Measurements from ENCODE around the gene PXK.
A peak's percentile ranks its signal among the peaks of the same experiment; 100 is the strongest.
"Not testable (repeated sequence)": the region's sequence is repeated elsewhere in the genome, so short reads cannot be mapped to it uniquely, and the experiment has no call there.

Gene PXK

GRCh38 chr3:58329150-58329921 is 3.4 kb upstream of the PXK start:
- H3K4me1 Mint-ChIP-seq, result peaks cover 22% of the 10 kb centered on the region
- no peak overlapping the region for H3K4me3 Mint-ChIP-seq
- DNase-seq (ENCODE audit: low spot score in 2 of 2) (no peak), ATAC-seq (ENCODE audit: low read depth) (no peak)
- no peak overlapping the region for H3K27ac Mint-ChIP-seq
- no peaks in the 10 kb centered on the region for H3K9me3 Mint-ChIP-seq
- H3K36me3 Mint-ChIP-seq, result no peaks in the 10 kb centered on the region
- no peaks in the 10 kb centered on the region for H3K27me3 Mint-ChIP-seq

- Mint-ChIP-seq H3K4me3 (no peak overlapping the region), H3K27ac (no peak overlapping the region), H3K36me3 (no peaks in the 10 kb centered on the region), H3K27me3 (no peaks in the 10 kb centered on the region), H3K4me1 (peaks cover 23% of the 10 kb centered on the region), H3K9me3 (no peaks in the 10 kb centered on the region)
- DNase-seq (ENCODE audit: low spot score in 2 of 2) (no peak), ATAC-seq (ENCODE audit: low read depth) (no peak)
These were observed 2.7 kb upstream of the PXK start for GRCh38 chr3:58329922-58330413.

- peak overlapping the region; percentile 50 for H3K27ac Mint-ChIP-seq
These were observed 1.0 kb upstream of the PXK start for GRCh38 chr3:58331593-58332152.

GRCh38 chr3:58333206-58334012 is 717 bp downstream of the PXK start:
- Mint-ChIP-seq H3K27me3 (no peaks in the 10 kb centered on the region), H3K4me3 (peak overlapping the region; percentile 100), H3K36me3 (peaks cover 5% of the 10 kb centered on the region), H3K27ac (peak overlapping the region; percentile 96), H3K9me3 (no peaks in the 10 kb centered on the region), H3K4me1 (peaks cover 23% of the 10 kb centered on the region)
- DNase-seq (ENCODE audit: low spot score in 2 of 2) (peak; percentile 36 to 48), ATAC-seq (ENCODE audit: low read depth) (peak; percentile 68)

More at GRCh38 chr3:58331593-58332152, 1.0 kb upstream of the PXK start:
- ATAC-seq (ENCODE audit: low read depth) (no peak), DNase-seq (ENCODE audit: low spot score in 2 of 2) (no peak)
- H3K27me3 Mint-ChIP-seq, result no peaks in the 10 kb centered on the region
- no peaks in the 10 kb centered on the region for H3K9me3 Mint-ChIP-seq
- peaks cover 23% of the 10 kb centered on the region for H3K4me1 Mint-ChIP-seq
- H3K4me3 Mint-ChIP-seq, result peak overlapping the region; percentile 82
- H3K36me3 Mint-ChIP-seq, result peaks cover 5% of the 10 kb centered on the region

GRCh38 chr3:58334013-58334321 is 1.3 kb downstream of the PXK start:
- Mint-ChIP-seq H3K4me1 (peaks cover 28% of the 10 kb centered on the region), H3K27me3 (no peaks in the 10 kb centered on the region), H3K9me3 (no peaks in the 10 kb centered on the region), H3K4me3 (peak overlapping the region; percentile 100), H3K36me3 (peaks cover 6% of the 10 kb centered on the region), H3K27ac (peak overlapping the region; percentile 96)
- ATAC-seq (ENCODE audit: low read depth) (no peak), DNase-seq (ENCODE audit: low spot score in 2 of 2) (no peak)

- peak overlapping the region; percentile 100 for H3K4me3 Mint-ChIP-seq
- DNase-seq (ENCODE audit: low spot score in 2 of 2), result no peak
- H3K36me3 Mint-ChIP-seq, result peaks cover 8% of the 10 kb centered on the region
- H3K4me1 Mint-ChIP-seq, result peaks cover 32% of the 10 kb centered on the region
- H3K27me3 Mint-ChIP-seq, result no peaks in the 10 kb centered on the region
- ATAC-seq (ENCODE audit: low read depth), result no peak
- H3K9me3 Mint-ChIP-seq, result no peaks in the 10 kb centered on the region
- H3K27ac Mint-ChIP-seq, result peak overlapping the region; percentile 96
These were observed 1.8 kb downstream of the PXK start for GRCh38 chr3:58334506-58334884.

- no peak for ATAC-seq (ENCODE audit: low read depth)
- H3K4me1 Mint-ChIP-seq, result peaks cover 32% of the 10 kb centered on the region
- peak overlapping the region; percentile 96 for H3K27ac Mint-ChIP-seq
These were observed 2.9 kb downstream of the PXK start for GRCh38 chr3:58335652-58335947.

GRCh38 chr3:58336135-58336882 is 3.6 kb downstream of the PXK start:
- Mint-ChIP-seq H3K4me3 (peak overlapping the region; percentile 6), H3K36me3 (peaks cover 14% of the 10 kb centered on the region), H3K9me3 (no peaks in the 10 kb centered on the region), H3K27me3 (no peaks in the 10 kb centered on the region), H3K4me1 (peaks cover 38% of the 10 kb centered on the region), H3K27ac (peak overlapping the region; percentile 96)
- DNase-seq (ENCODE audit: low spot score in 2 of 2), result no peak
- no peak for ATAC-seq (ENCODE audit: low read depth)

More at GRCh38 chr3:58335652-58335947, 2.9 kb downstream of the PXK start:
- peak overlapping the region; percentile 100 for H3K4me3 Mint-ChIP-seq
- no peaks in the 10 kb centered on the region for H3K27me3 Mint-ChIP-seq
- no peaks in the 10 kb centered on the region for H3K9me3 Mint-ChIP-seq
- H3K36me3 Mint-ChIP-seq, result peaks cover 8% of the 10 kb centered on the region
- no peak for DNase-seq (ENCODE audit: low spot score in 2 of 2)

GRCh38 chr3:58337190-58337589 is 4.5 kb downstream of the PXK start:
- ATAC-seq (ENCODE audit: low read depth) (no peak), DNase-seq (ENCODE audit: low spot score in 2 of 2) (no peak)
- Mint-ChIP-seq H3K27ac (peak overlapping the region; percentile 96), H3K9me3 (no peaks in the 10 kb centered on the region), H3K4me1 (peaks cover 34% of the 10 kb centered on the region), H3K4me3 (no peak overlapping the region), H3K36me3 (peaks cover 14% of the 10 kb centered on the region), H3K27me3 (no peaks in the 10 kb centered on the region)

- Mint-ChIP-seq H3K27ac (peak overlapping the region; percentile 81), H3K4me1 (peaks cover 46% of the 10 kb centered on the region), H3K4me3 (peak overlapping the region; percentile 51), H3K36me3 (peaks cover 17% of the 10 kb centered on the region)
- H3K9me3 Mint-ChIP-seq; DNase-seq (ENCODE audit: low spot score in 2 of 2); H3K27me3 Mint-ChIP-seq: not testable (repeated sequence)
- peak; percentile 13 for ATAC-seq (ENCODE audit: low read depth)
These were observed 6.5 kb downstream of the PXK start for GRCh38 chr3:58339146-58339545.

- Mint-ChIP-seq H3K9me3 (no peaks in the 10 kb centered on the region), H3K27me3 (no peaks in the 10 kb centered on the region), H3K36me3 (peaks cover 17% of the 10 kb centered on the region), H3K4me1 (peaks cover 39% of the 10 kb centered on the region), H3K4me3 (peak overlapping the region; percentile 54), H3K27ac (peak overlapping the region; percentile 72)
- ATAC-seq (ENCODE audit: low read depth) (peak; percentile 54), DNase-seq (ENCODE audit: low spot score in 2 of 2) (no peak)
These were observed 8.0 kb downstream of the PXK start for GRCh38 chr3:58340594-58341244.

GRCh38 chr3:58341376-58341775 is 8.7 kb downstream of the PXK start:
- peak overlapping the region; percentile 72 for H3K27ac Mint-ChIP-seq
- no peak for DNase-seq (ENCODE audit: low spot score in 2 of 2)

GRCh38 chr3:58342676-58343075 is 10.0 kb downstream of the PXK start:
- peak overlapping the region; percentile 70 for H3K27ac Mint-ChIP-seq
- H3K4me3 Mint-ChIP-seq, result no peak overlapping the region
- no peaks in the 10 kb centered on the region for H3K27me3 Mint-ChIP-seq
- peaks cover 44% of the 10 kb centered on the region for H3K4me1 Mint-ChIP-seq
- no peak for DNase-seq (ENCODE audit: low spot score in 2 of 2)
- peaks cover 16% of the 10 kb centered on the region for H3K36me3 Mint-ChIP-seq
- ATAC-seq (ENCODE audit: low read depth), result no peak
- H3K9me3 Mint-ChIP-seq, result no peaks in the 10 kb centered on the region

More at GRCh38 chr3:58341376-58341775, 8.7 kb downstream of the PXK start:
- H3K36me3 Mint-ChIP-seq, result peaks cover 15% of the 10 kb centered on the region
- H3K4me3 Mint-ChIP-seq, result peak overlapping the region; percentile 54
- no peaks in the 10 kb centered on the region for H3K9me3 Mint-ChIP-seq
- no peaks in the 10 kb centered on the region for H3K27me3 Mint-ChIP-seq
- no peak for ATAC-seq (ENCODE audit: low read depth)
- H3K4me1 Mint-ChIP-seq, result peaks cover 40% of the 10 kb centered on the region
